Measurements from ENCODE around the gene CFTR. TPM values are rescaled to one million over a fixed set of nuclear protein-coding genes. Genes with fewer than 3 reads are reported as not detected.

The CFTR gene
- total RNA-seq, 1 donor from 2014 or later, result 35.3 TPM

GRCh38 chr7:117654780-117655179 lies 175.0 kb downstream of the CFTR start:
- H3K9me3 ChIP-seq, result no peaks in the 10 kb centered on the region
- no peak for ATAC-seq
- no peak overlapping the region for H3K4me3 ChIP-seq
- H3K36me3 ChIP-seq, result no peaks in the 10 kb centered on the region
- intact Hi-C loops (cut with DNase I), result no loop called here
- H3K27ac ChIP-seq, result no peak overlapping the region
- H3K27me3 ChIP-seq (ENCODE audit: low read depth), result no peaks in the 10 kb centered on the region
- DNase-seq, result no peak
- no peak for TF ChIP-seq CTCF (IDR thresholded peaks at IDR 0.05)
- H3K4me1 ChIP-seq, result no peaks in the 10 kb centered on the region

- no peaks in the 10 kb centered on the region for H3K9me3 ChIP-seq
- no peak overlapping the region for H3K27ac ChIP-seq
- no peak for TF ChIP-seq CTCF (IDR thresholded peaks at IDR 0.05)
- no peak overlapping the region for H3K4me3 ChIP-seq
- no peaks in the 10 kb centered on the region for H3K36me3 ChIP-seq
- intact Hi-C loops (cut with DNase I), result no loop called here
- H3K27me3 ChIP-seq (ENCODE audit: low read depth), result no peaks in the 10 kb centered on the region
- no peak for DNase-seq
- ATAC-seq, result peak in 1 of 2 donors; percentile 9
- no peaks in the 10 kb centered on the region for H3K4me1 ChIP-seq
These were observed 177.0 kb downstream of the CFTR start for GRCh38 chr7:117656806-117657205.

GRCh38 chr7:117659531-117660011 lies 179.7 kb downstream of the CFTR start:
- Histone ChIP-seq H3K27ac (peak overlapping the region; percentile 37), H3K4me3 (no peak overlapping the region), H3K4me1 (no peaks in the 10 kb centered on the region), H3K27me3 (ENCODE audit: low read depth) (no peaks in the 10 kb centered on the region), H3K9me3 (no peaks in the 10 kb centered on the region), H3K36me3 (no peaks in the 10 kb centered on the region)
- DNase-seq (no peak), ATAC-seq (peak in 1 of 2 donors; percentile 67)
- TF ChIP-seq CTCF (IDR thresholded peaks at IDR 0.05), result no peak
- intact Hi-C loops (cut with DNase I), result no loop called here

GRCh38 chr7:117661328-117661727 lies 181.5 kb downstream of the CFTR start:
- no peak for TF ChIP-seq CTCF (IDR thresholded peaks at IDR 0.05)
- intact Hi-C loops (cut with DNase I), result no loop called here
- no peak for ATAC-seq

GRCh38 chr7:117664047-117664446 lies 184.2 kb downstream of the CFTR start:
- H3K36me3 ChIP-seq, result no peaks in the 10 kb centered on the region
- H3K4me3 ChIP-seq, result no peak overlapping the region
- H3K27me3 ChIP-seq (ENCODE audit: low read depth), result no peaks in the 10 kb centered on the region
- no peak for ATAC-seq
- intact Hi-C loops (cut with DNase I), result no loop called here
- TF ChIP-seq CTCF (IDR thresholded peaks at IDR 0.05), result no peak
- H3K4me1 ChIP-seq, result no peaks in the 10 kb centered on the region
- H3K27ac ChIP-seq, result no peak overlapping the region
- no peaks in the 10 kb centered on the region for H3K9me3 ChIP-seq
- no peak for DNase-seq

More at GRCh38 chr7:117661328-117661727, 181.5 kb downstream of the CFTR start:
- no peak overlapping the region for H3K27ac ChIP-seq
- no peaks in the 10 kb centered on the region for H3K36me3 ChIP-seq
- H3K9me3 ChIP-seq, result no peaks in the 10 kb centered on the region
- no peaks in the 10 kb centered on the region for H3K27me3 ChIP-seq (ENCODE audit: low read depth)
- DNase-seq, result no peak
- H3K4me3 ChIP-seq, result no peak overlapping the region
- no peaks in the 10 kb centered on the region for H3K4me1 ChIP-seq

- no peak for DNase-seq
- H3K27ac ChIP-seq, result no peak overlapping the region
- intact Hi-C loops (cut with DNase I), result no loop called here
- no peaks in the 10 kb centered on the region for H3K36me3 ChIP-seq
- TF ChIP-seq CTCF (IDR thresholded peaks at IDR 0.05), result no peak
- H3K4me3 ChIP-seq, result no peak overlapping the region
- H3K27me3 ChIP-seq (ENCODE audit: low read depth), result no peaks in the 10 kb centered on the region
- H3K9me3 ChIP-seq, result no peaks in the 10 kb centered on the region
- no peaks in the 10 kb centered on the region for H3K4me1 ChIP-seq
- ATAC-seq, result peak in 1 of 2 donors; percentile 50
These were observed 185.5 kb downstream of the CFTR start for GRCh38 chr7:117665368-117665767.

Data from lower lobe of right lung (tissue), 2 donors.